BE2C (cell line): ENCODE measurements around the gene NINJ2.

ENCODE experiments used
- DNase-seq: peaks from one replicate; pipeline ENCODE4 v3.0.0-alpha.2; 2020
- H3K27me3 ChIP-seq: fragments of 250-450 bp; sonication (Bioruptor Pico); 2 replicates; pipeline ENCODE4 v1.5.1; 2020; ENCODE audit warnings: mild to moderate bottlenecking
- H3K36me3 ChIP-seq: fragments of 250-450 bp; sonication (Bioruptor Pico); 2 replicates; pipeline ENCODE4 v1.5.1; 2020; ENCODE audit warnings: mild to moderate bottlenecking
- H3K4me1 ChIP-seq: fragments of 250-450 bp; sonication (Bioruptor Pico); 2 replicates; pipeline ENCODE4 v1.5.1; 2020
- H3K4me3 ChIP-seq: 2 replicates; pipeline ENCODE4 v1.5.1; 2011; ENCODE audit warnings: low read depth, low read length
- H3K9me3 ChIP-seq: fragments of 250-450 bp; sonication (Bioruptor Pico); 2 replicates; pipeline ENCODE4 v1.5.1; 2020
- CTCF ChIP-seq: IDR thresholded peaks from 2 replicates; pipeline ENCODE4 v1.5.1; 2012; ENCODE audit warnings: mild to moderate bottlenecking, low read depth, low read length

Gene NINJ2

GRCh38 chr12:527729-528128, 135.5 kb downstream of the NINJ2 start:
- Histone ChIP-seq H3K27me3 (no peaks in the 10 kb centered on the region), H3K4me3 (no peak overlapping the region), H3K36me3 (no peaks in the 10 kb centered on the region), H3K9me3 (no peaks in the 10 kb centered on the region), H3K4me1 (no peaks in the 10 kb centered on the region)
- DNase-seq, result no peak
- no peak for TF ChIP-seq CTCF

GRCh38 chr12:527241-527640, 136.0 kb downstream of the NINJ2 start:
- Histone ChIP-seq H3K4me3 (no peak overlapping the region), H3K27me3 (no peaks in the 10 kb centered on the region), H3K36me3 (no peaks in the 10 kb centered on the region), H3K4me1 (no peaks in the 10 kb centered on the region), H3K9me3 (no peaks in the 10 kb centered on the region)
- TF ChIP-seq CTCF, result no peak
- no peak for DNase-seq

GRCh38 chr12:526089-526488, 137.2 kb downstream of the NINJ2 start:
- TF ChIP-seq CTCF, result no peak

GRCh38 chr12:524167-524951, 138.9 kb downstream of the NINJ2 start:
- no peak for TF ChIP-seq CTCF
- H3K9me3 ChIP-seq, result no peaks in the 10 kb centered on the region

More at GRCh38 chr12:526089-526488, 137.2 kb downstream of the NINJ2 start:
- no peak overlapping the region for H3K4me3 ChIP-seq
- H3K9me3 ChIP-seq, result no peaks in the 10 kb centered on the region
- peaks cover under 1% of the 10 kb centered on the region; the same call in 1 of the 2 replicates for H3K27me3 ChIP-seq
- H3K4me1 ChIP-seq, result no peaks in the 10 kb centered on the region
- DNase-seq, result no peak
- H3K36me3 ChIP-seq, result no peaks in the 10 kb centered on the region

GRCh38 chr12:522692-523378, 140.4 kb downstream of the NINJ2 start:
- Histone ChIP-seq H3K27me3 (peaks cover 28% of the 10 kb centered on the region), H3K4me1 (no peaks in the 10 kb centered on the region), H3K4me3 (no peak overlapping the region), H3K9me3 (no peaks in the 10 kb centered on the region), H3K36me3 (no peaks in the 10 kb centered on the region)
- no peak for TF ChIP-seq CTCF
- no peak for DNase-seq

More at GRCh38 chr12:524167-524951, 138.9 kb downstream of the NINJ2 start:
- DNase-seq, result no peak
- Histone ChIP-seq H3K36me3 (no peaks in the 10 kb centered on the region), H3K4me3 (no peak overlapping the region), H3K27me3 (peaks cover 13% of the 10 kb centered on the region; the same call in 1 of the 2 replicates), H3K4me1 (no peaks in the 10 kb centered on the region)

GRCh38 chr12:520119-520518, 143.1 kb downstream of the NINJ2 start:
- Histone ChIP-seq H3K36me3 (no peaks in the 10 kb centered on the region), H3K4me3 (no peak overlapping the region), H3K27me3 (peaks cover 54% of the 10 kb centered on the region), H3K4me1 (no peaks in the 10 kb centered on the region), H3K9me3 (no peaks in the 10 kb centered on the region)
- no peak for TF ChIP-seq CTCF
- no peak for DNase-seq
